Left kidney (tissue), 2 donors: ENCODE results near the gene CUL5. TPM values are rescaled to one million over a fixed set of nuclear protein-coding genes. Genes with fewer than 3 reads are reported as not detected.
"Not testable (repeated sequence)": the region's sequence is repeated elsewhere in the genome, so short reads cannot be mapped to it uniquely, and the experiment has no call there.

Experiments used
- DNase-seq: peaks from one replicate; pipeline ENCODE4 v3.0.0-alpha.2; 2013
- polyA plus RNA-seq: library from polyadenylated mRNA; unstranded; fragments of 120-200 nt; gene quantifications from one replicate; pipeline ENCODE4 v1.2.1, GENCODE V29; 2013; ENCODE audit not compliant: insufficient read length

Gene CUL5
- polyA plus RNA-seq, 1 donor = 49.2 TPM

- DNase-seq = no peak
These were observed 10.0 kb downstream of the CUL5 start for GRCh38 chr11:108018708-108019107.

- no peak for DNase-seq
These were observed 11.3 kb downstream of the CUL5 start for GRCh38 chr11:108019870-108020540.

GRCh38 chr11:108025387-108026080 lies 16.8 kb downstream of the CUL5 start:
- DNase-seq = no peak

DNA sequence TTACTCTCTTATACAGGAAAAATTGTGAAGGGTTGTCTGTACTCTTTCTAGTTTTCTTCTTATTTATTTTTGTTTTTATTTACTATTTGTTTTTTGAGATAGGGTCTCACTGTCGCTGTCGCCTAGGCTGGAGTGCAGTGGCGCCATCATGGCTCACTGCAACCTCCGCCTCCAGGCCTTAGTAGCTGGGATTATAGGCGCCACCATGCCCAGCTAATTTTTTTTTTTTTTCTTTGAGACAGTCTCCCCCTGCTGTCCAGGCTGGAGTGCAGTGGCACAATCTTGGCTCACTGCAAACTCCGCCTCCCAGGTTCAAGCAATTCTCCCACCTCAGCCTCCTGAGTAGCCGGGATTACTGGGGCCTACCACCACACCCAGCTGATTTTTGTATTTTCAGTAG lies 18.4 kb downstream of the CUL5 start:
- no peak for DNase-seq

- DNase-seq = not testable (repeated sequence)
These were observed 20.2 kb downstream of the CUL5 start for GRCh38 chr11:108028822-108029441.

DNA sequence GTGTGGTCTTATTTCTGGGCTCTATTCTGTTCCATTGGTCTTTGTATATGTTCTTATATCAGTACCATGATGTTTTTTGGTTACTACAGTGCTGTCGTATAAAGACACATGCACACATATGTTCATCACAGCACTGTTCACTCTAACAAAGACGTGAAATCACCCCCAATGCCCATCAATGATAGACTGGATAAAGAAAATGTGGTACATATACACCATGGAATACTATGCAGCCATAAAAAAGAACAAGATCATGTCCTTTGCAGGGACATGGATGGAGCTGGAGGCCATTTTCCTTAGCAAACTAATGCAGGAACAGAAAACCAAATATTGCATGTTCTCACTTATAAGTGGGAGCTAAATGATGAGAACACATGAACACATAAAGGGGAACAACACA lies 22.9 kb downstream of the CUL5 start:
- not testable (repeated sequence) for DNase-seq

DNA sequence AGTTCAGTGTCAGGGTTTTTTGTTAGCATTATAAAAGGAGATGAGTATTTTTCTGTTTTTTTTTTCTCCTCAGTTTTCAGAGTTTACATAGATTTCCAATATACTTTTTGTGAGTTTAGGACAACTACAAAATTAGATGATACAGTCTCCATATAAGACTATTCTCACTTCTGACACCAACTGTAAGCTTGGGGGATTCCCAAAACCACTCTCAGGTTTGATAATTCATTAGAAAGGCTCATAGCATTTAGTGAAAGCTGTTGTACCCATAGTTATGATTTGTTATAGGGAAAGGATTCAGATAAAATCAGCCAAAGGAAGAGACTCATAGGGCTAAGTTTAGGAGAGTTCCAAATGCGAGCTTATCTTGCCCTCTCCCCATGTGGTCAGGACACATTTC lies 24.1 kb downstream of the CUL5 start:
- DNase-seq = no peak

GRCh38 chr11:108034034-108034433 lies 25.3 kb downstream of the CUL5 start:
- no peak for DNase-seq

- no peak for DNase-seq
These were observed 26.3 kb downstream of the CUL5 start for GRCh38 chr11:108034952-108035351.

DNA sequence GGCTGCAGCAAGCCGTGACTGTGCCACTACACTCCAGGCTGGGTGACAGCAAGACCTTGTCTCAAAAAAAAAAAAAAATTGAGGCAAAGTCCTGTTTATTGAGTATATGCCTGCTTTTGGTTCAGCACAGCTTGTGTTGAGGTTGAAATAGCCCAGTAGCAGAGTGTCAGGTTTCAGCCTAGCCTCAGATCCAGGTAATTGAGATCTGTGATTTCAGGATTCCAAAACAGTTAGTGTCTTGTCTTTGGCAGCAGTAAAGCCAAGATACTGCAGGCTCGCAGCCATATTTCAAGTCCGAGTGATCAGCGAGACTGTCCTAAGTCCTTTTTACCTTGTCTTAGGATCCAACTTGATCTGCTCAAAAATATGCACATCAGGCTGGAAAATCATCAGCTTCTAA lies 27.0 kb downstream of the CUL5 start:
- no peak for DNase-seq

DNA sequence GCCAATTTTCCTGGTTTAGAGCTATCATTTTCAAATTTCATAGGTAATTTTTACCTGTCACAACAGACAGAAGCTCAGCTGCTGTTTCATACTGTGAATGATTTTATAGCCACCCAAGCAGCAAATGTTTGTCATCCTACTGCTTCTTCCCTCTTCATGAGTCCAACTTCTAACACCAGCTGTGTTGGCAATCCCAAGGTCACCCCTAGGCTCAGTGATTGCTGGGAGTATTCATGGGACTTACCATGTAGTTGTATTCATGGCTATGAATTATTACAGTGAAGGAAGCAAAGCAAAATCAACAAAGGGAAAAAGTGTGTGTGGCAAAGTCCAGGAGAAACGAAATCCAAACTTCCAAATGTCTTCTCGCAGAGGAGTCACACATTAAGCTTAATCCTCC lies 28.5 kb downstream of the CUL5 start:
- DNase-seq = no peak

DNA sequence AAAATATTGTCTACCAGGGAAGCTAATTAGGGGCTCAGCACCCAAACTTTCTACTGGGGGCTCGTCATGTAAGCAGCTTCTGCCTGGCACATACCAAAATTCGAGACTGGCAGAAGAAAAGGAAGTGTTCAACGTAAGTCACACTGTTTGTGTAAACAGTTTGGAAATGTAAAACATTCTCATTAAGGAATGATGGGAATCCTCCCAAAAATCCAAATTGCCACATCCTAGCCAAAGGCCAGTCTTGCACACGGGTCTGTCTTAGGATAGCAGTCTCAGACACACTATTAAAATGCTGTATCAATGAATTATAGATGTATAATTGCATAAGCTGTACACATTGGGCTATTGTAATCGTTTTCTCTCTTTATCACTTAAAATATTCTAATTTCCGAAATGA lies 28.9 kb downstream of the CUL5 start:
- no peak for DNase-seq

GRCh38 chr11:108048269-108048668 lies 39.6 kb downstream of the CUL5 start:
- no peak for DNase-seq

GRCh38 chr11:108062336-108062735 lies 53.6 kb downstream of the CUL5 start:
- no peak for DNase-seq

DNA sequence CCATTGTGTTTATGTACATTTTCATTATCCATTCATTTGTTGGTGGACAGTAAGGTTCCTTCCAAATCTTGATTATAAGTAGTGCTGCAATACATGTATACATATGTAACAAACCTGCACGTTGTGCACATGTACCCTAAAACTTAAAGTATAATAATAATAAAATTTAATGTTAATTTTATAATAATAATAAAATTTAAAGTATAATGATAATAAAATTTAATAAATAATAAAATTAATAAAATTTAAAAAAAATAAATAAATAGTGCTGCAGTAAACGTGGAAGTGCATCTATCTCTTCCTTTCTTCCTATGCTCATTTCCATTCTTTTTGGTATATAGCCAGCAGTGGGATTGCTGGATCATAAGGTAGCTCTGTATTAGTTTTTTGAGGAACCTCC lies 54.7 kb downstream of the CUL5 start:
- no peak for DNase-seq

DNA sequence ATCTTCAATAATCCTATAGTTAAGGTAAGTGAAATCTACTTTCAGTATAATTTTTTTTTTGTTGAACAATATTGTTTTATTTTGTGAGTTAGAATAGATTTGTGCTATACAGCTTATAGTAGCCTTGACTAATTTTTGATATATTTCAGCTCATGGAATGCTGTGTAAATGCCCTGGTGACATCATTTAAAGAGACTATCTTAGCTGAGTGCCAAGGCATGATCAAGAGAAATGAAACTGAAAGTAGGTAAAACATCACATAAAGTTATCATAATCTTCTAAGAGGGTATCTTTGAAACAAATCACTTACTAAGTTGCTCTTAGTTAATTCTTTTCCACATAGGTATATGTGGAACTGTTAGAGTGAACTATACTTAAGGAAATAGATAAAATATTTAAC lies 61.2 kb downstream of the CUL5 start:
- no peak for DNase-seq

DNA sequence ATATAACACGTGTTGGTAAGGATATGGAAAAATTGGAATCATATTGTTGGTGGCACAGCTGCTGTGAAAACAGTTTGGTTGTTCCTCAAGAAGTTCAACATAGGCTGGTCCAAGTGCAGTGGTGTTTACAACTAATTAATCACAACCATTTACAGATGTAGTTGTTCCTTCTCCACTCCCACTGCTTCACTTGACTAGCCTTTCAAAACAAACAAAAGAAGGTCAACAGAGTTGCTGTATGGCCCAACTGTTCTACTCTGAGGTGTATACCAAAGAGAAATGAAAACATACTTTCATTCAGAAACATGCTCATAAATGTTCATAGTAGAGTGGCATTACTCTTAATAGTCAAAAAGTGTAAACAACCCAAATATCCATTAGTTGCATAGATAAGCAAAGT lies 76.1 kb downstream of the CUL5 start:
- peak; percentile 6 for DNase-seq

- no peak for DNase-seq
These were observed 77.0 kb downstream of the CUL5 start for GRCh38 chr11:108085672-108086071.

DNA sequence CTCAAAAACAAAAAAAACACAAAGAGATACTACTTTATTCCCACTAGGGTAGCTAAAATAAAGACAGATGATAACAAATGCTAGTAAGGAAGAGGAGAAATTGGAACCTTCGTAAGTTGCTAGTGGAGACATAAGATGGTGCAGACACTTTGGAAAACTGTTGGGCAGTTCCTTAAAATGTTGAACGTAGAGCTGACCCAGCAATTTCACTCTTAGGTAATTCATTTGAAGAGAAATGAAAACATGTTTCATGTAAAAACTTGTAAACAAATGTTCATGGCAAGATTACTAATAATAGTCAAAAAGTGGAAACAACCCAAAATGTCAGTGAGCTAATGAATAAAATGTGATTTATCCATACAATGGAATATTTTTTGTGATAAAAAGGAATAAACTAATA lies 83.4 kb downstream of the CUL5 start:
- DNase-seq = no peak

DNA sequence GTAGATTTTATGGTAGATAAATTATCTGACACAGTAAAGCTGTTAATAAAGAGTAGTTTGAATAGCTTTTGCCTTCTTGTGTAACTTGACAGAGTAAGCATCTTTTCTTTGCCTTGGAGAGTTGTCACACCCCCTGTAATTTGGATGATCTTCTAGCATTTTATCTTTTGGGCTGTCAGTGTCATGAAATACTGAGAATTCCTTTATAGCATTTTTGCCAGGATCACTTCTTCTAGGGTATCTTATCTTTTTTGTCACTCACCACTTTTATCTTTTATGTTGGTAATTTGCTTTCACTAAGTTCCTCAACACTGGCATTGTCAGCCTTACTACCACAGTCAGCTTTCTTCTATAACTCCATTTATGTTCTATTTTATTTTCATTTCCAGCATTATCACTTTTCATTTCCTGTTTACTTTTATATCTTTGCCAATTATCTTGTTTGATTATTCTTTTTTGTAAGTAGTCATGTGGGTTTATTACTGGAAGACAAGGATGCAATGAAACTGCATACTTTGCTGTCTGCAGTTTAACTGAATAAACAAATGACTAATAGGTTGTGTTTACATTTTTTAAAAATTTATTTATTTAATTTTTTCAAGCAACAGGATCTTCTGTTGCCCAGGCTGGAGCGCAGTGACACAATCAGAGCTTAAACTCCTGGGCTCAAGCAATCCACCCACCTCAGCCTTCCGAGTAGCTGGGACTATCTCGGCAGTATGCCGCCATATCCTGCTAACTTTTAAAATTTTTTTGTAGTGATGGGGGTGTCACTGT lies 84.6 kb downstream of the CUL5 start:
- DNase-seq = no peak

GRCh38 chr11:108097179-108097578 lies 88.5 kb downstream of the CUL5 start:
- no peak for DNase-seq

DNA sequence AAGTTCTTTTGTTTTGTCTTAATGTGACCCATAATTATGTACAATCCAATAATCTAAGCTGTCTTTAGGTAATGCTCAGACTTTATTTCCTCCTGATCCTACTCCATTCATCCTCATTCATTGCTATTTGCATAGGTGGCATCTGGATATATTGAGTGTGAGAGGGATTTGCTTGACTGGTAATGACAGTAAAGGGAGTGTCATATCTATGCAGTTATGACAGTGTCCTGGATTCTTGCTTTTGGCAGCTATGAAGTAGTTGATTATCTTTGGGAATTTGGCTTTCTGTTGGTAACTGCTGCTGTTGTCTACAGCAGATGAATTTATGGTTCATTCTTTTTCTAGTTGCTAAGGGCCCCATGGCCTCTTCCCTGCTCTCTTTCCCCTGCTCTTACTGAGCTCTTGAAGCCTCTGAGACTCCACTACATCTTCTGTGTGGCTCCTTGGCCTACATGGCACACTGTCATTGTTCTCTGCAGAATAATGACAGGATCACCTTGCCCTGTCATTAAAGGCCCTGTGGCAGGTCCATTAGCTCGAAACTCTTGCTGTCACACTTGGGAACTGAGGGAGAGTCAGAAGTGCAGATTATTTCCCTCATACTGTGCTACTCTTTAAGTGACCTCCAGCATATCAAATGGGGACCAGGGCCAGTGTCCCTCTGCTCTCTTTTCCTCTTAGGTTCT lies 92.5 kb downstream of the CUL5 start:
- no peak for DNase-seq
